RWPE2 (cell line): ENCODE results near the gene IL21.
"Not testable (repeated sequence)": the region's sequence is repeated elsewhere in the genome, so short reads cannot be mapped to it uniquely, and the experiment has no call there.

ENCODE experiments used
- ATAC-seq: fragments of 200-7000 bp; cut with Tn5 transposase; 3 replicates; pipeline ENCODE4 v1.9.1; 2021; ENCODE audit warnings: low read depth
- DNase-seq: peaks from one replicate; pipeline ENCODE4 v3.0.0-alpha.2; 2020; ENCODE audit warnings: low spot score
- H3K27ac ChIP-seq: fragments of 450-650 bp; 2 replicates; pipeline ENCODE4 v1.5.1; 2017; ENCODE audit warnings: mild to moderate bottlenecking; ENCODE audit not compliant: poor library complexity, severe bottlenecking
- H3K27me3 ChIP-seq: fragments of 250-450 bp; sonication (Bioruptor Pico); 2 replicates; pipeline ENCODE4 v1.5.1; 2021; ENCODE audit warnings: mild to moderate bottlenecking, moderate library complexity; ENCODE audit not compliant: insufficient read depth, poor library complexity, severe bottlenecking
- H3K36me3 ChIP-seq: fragments of 250-450 bp; sonication (Bioruptor Pico); 2 replicates; pipeline ENCODE4 v1.5.1; 2020; ENCODE audit warnings: low read depth, mild to moderate bottlenecking, moderate library complexity
- H3K4me1 ChIP-seq: fragments of 250-450 bp; sonication (Bioruptor Pico); 2 replicates; pipeline ENCODE4 v1.5.1; 2021; ENCODE audit warnings: mild to moderate bottlenecking, moderate library complexity; ENCODE audit not compliant: insufficient read depth, poor library complexity, severe bottlenecking
- H3K4me3 ChIP-seq: fragments of 250-450 bp; sonication (Bioruptor Pico); 2 replicates; pipeline ENCODE4 v1.5.1; 2021; ENCODE audit warnings: mild to moderate bottlenecking, moderate library complexity; ENCODE audit not compliant: severe bottlenecking
- H3K9me3 ChIP-seq: fragments of 250-450 bp; sonication (Bioruptor Pico); 2 replicates; pipeline ENCODE4 v1.5.1; 2021; ENCODE audit warnings: mild to moderate bottlenecking, moderate library complexity; ENCODE audit not compliant: severe bottlenecking
- CTCF ChIP-seq: fragments of 450-650 bp; IDR thresholded peaks from one replicate; pipeline ENCODE4 v1.5.1; 2017; ENCODE audit warnings: mild to moderate bottlenecking, moderate library complexity; ENCODE audit not compliant: poor library complexity, severe bottlenecking

IL21 gene

GRCh38 chr4:122661176-122662160, 40.6 kb upstream of the IL21 start:
- ATAC-seq (no peak), DNase-seq (no peak)
- no peaks in the 10 kb centered on the region for H3K27me3 ChIP-seq
- no peak overlapping the region for H3K27ac ChIP-seq
- H3K4me3 ChIP-seq: no peak overlapping the region
- TF ChIP-seq CTCF: no peak
- H3K4me1 ChIP-seq: peaks cover 24% of the 10 kb centered on the region
- peaks cover 3% of the 10 kb centered on the region for H3K9me3 ChIP-seq
- H3K36me3 ChIP-seq: no peaks in the 10 kb centered on the region

- H3K4me3 ChIP-seq: no peak overlapping the region
- no peak for TF ChIP-seq CTCF
- H3K4me1 ChIP-seq: peaks cover 3% of the 10 kb centered on the region
- H3K27me3 ChIP-seq: no peaks in the 10 kb centered on the region
- no peak overlapping the region for H3K27ac ChIP-seq
- H3K9me3 ChIP-seq: peaks cover 3% of the 10 kb centered on the region
- no peak for DNase-seq
- no peaks in the 10 kb centered on the region for H3K36me3 ChIP-seq
- ATAC-seq: no peak
These were observed 38.0 kb upstream of the IL21 start for GRCh38 chr4:122658818-122659295.

- Histone ChIP-seq H3K36me3 (no peaks in the 10 kb centered on the region), H3K27me3 (no peaks in the 10 kb centered on the region), H3K9me3 (peaks cover 3% of the 10 kb centered on the region), H3K4me3 (no peak overlapping the region), H3K27ac (no peak overlapping the region), H3K4me1 (no peaks in the 10 kb centered on the region)
- ATAC-seq (no peak), DNase-seq (no peak)
- TF ChIP-seq CTCF: no peak
These were observed 37.5 kb upstream of the IL21 start for GRCh38 chr4:122658377-122658776.

GRCh38 chr4:122657553-122657952, 36.7 kb upstream of the IL21 start:
- Histone ChIP-seq H3K4me3 (no peak overlapping the region), H3K36me3 (no peaks in the 10 kb centered on the region), H3K27ac (no peak overlapping the region), H3K27me3 (no peaks in the 10 kb centered on the region), H3K9me3 (peaks cover 3% of the 10 kb centered on the region), H3K4me1 (no peaks in the 10 kb centered on the region)
- no peak for ATAC-seq
- DNase-seq: no peak
- TF ChIP-seq CTCF: no peak

GRCh38 chr4:122656583-122656982, 35.7 kb upstream of the IL21 start:
- H3K36me3 ChIP-seq, H3K4me3 ChIP-seq, DNase-seq, H3K27me3 ChIP-seq, H3K27ac ChIP-seq, H3K4me1 ChIP-seq, H3K9me3 ChIP-seq, ATAC-seq: not testable (repeated sequence)
